Coronary artery (tissue), 2 donors: ENCODE results near the gene DUSP2.

ENCODE experiments used
- DNase-seq: peaks from one replicate; pipeline ENCODE4 v3.0.0-alpha.2; 2017; ENCODE audit warnings: low spot score
- H3K27ac ChIP-seq, 2 donors: fragments of 200-600 bp; sonication (generic); one replicate each; pipeline ENCODE4 v1.5.1; 2016 to 2019
- H3K4me3 ChIP-seq: fragments of 200-600 bp; sonication (generic); 2 replicates; pipeline ENCODE4 v1.5.1; 2016; ENCODE audit warnings: mild to moderate bottlenecking, moderate library complexity
- TF ChIP-seq, protein P1 (sequence below): fragments of 200-600 bp; sonication (generic); IDR thresholded peaks from one replicate; pipeline ENCODE4 v1.5.1; 2019; ENCODE audit warnings: antibody characterized with exemption

Gene DUSP2

DNA sequence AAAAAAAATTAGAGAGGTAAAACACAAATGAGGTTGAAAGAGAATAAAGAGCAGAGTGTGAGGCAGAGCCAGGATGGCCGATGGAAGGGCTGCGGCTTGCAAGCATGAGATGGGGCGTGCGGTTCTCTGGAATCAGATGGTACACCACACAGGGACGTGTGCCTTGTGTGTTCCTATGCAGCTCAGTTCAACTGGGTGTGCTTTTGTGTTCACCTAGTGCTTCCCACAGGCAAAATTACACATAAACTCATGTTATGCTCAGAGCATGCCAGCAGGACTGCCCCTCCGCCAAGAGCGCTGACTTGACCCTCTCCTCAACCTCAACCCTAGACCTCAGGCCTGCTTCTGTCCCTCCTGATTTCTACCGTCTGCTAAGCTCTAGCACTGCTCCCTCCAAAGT, 38.9 kb upstream of the DUSP2 start:
- H3K27ac ChIP-seq: no peak overlapping the region
- H3K4me3 ChIP-seq: no peak overlapping the region
- TF ChIP-seq, protein P1, sequence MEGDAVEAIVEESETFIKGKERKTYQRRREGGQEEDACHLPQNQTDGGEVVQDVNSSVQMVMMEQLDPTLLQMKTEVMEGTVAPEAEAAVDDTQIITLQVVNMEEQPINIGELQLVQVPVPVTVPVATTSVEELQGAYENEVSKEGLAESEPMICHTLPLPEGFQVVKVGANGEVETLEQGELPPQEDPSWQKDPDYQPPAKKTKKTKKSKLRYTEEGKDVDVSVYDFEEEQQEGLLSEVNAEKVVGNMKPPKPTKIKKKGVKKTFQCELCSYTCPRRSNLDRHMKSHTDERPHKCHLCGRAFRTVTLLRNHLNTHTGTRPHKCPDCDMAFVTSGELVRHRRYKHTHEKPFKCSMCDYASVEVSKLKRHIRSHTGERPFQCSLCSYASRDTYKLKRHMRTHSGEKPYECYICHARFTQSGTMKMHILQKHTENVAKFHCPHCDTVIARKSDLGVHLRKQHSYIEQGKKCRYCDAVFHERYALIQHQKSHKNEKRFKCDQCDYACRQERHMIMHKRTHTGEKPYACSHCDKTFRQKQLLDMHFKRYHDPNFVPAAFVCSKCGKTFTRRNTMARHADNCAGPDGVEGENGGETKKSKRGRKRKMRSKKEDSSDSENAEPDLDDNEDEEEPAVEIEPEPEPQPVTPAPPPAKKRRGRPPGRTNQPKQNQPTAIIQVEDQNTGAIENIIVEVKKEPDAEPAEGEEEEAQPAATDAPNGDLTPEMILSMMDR: no peak
- DNase-seq: no peak

DNA sequence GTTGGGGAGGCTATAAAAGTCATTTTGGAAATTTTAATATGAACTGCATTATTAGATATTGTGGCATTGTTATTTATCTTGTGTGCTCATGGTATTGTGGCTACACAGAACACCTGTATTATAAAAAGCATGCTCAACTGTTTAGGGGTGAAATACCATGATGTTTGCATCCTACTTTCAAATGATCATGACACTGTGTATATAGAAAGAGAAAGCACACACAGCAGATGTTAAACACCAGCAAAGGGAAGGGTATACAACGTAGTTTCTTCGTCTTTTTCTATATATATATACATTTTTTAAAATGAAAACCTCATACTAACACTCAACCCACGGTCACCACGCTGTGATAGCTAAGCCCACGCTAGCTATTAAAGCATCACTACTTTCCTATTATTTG, 36.3 kb upstream of the DUSP2 start:
- no peak for DNase-seq
- TF ChIP-seq, protein P1: no peak
- Histone ChIP-seq H3K4me3 (no peak overlapping the region), H3K27ac (no peak overlapping the region)

DNA sequence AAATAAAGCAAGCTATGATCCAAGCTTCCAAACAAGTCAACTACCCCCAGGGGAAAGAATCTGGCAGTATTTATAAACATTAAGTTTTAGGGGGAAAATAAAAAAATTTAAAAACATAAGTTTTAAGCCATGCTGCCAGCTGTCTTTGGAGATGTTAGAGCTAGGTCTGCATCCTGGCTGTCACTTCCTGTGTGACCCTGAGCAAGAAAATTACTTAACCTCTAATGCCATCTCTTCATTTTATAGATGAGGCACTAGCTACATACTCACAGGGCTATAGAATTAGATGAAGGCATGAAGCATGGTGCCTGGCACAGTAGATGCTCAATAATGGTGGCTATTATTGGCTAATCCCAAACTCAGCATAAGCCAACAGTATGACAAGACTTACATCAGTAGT, 35.3 kb upstream of the DUSP2 start:
- H3K27ac ChIP-seq: no peak overlapping the region
- TF ChIP-seq, protein P1: no peak
- H3K4me3 ChIP-seq: no peak overlapping the region
- no peak for DNase-seq

DNA sequence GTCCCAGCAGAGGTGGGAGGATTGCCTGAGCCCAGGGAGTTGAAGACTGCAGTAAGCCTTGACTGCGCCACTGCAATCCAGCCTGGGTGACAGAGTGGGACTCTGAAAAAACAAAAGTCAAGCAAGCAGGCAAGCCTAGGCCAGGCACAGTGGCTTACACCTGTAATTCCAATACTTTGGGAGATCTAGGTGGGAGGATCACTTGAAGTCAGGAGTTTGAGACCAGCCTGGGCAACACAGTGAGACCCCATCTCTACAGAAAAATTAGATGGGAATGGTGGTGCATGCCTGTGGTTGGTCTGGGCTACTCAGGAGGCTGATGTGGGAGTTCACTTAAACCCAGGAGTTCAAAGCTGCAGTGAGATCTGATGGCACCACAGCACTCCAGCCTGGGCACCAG, 34.8 kb upstream of the DUSP2 start:
- Histone ChIP-seq H3K4me3 (no peak overlapping the region), H3K27ac (no peak overlapping the region)
- TF ChIP-seq, protein P1: no peak
- DNase-seq: no peak

DNA sequence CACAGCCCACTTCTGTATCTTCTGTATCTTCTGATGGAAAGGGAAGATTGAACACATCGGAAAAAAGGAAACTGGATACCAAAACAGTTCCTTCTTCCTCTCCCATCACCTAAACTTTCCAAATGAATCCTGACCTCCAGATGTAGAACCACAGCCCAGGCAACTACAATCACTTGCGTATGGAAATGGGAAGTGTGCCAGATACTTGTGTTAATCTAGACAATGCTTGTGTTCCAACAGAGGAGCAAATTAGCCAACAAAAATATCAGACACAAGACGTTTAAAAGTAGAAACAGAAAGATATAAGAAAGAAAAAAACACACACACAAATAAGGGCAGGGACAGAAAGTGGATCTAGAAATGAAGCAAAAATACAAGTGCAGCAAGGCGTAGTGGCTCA, 31.4 kb upstream of the DUSP2 start:
- H3K27ac ChIP-seq: no peak overlapping the region
- TF ChIP-seq, protein P1: no peak

DNA sequence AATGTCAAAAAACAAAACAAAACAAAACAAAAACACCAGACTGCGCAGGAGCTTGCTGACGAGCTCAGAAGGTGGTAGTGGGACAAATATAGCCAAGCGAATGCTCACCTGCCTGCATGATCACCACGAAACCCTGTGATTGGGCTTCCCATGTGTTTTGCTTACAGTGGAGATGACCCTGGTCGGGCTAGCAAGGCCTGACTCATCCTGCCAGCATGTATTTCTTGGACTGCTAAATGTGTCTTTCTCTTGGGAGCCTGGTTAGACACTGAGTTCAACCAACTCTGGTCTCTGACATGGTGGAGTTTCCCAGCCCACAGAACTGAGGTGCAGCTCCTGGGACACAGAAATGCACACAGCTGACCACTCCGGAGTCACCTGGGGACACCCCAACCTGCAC, 30.7 kb upstream of the DUSP2 start:
- DNase-seq: no peak
- H3K27ac ChIP-seq: no peak overlapping the region
- TF ChIP-seq, protein P1: no peak
- no peak overlapping the region for H3K4me3 ChIP-seq

More for the DNA sequence above, 31.4 kb upstream of the DUSP2 start:
- no peak overlapping the region for H3K4me3 ChIP-seq
- DNase-seq: no peak

DNA sequence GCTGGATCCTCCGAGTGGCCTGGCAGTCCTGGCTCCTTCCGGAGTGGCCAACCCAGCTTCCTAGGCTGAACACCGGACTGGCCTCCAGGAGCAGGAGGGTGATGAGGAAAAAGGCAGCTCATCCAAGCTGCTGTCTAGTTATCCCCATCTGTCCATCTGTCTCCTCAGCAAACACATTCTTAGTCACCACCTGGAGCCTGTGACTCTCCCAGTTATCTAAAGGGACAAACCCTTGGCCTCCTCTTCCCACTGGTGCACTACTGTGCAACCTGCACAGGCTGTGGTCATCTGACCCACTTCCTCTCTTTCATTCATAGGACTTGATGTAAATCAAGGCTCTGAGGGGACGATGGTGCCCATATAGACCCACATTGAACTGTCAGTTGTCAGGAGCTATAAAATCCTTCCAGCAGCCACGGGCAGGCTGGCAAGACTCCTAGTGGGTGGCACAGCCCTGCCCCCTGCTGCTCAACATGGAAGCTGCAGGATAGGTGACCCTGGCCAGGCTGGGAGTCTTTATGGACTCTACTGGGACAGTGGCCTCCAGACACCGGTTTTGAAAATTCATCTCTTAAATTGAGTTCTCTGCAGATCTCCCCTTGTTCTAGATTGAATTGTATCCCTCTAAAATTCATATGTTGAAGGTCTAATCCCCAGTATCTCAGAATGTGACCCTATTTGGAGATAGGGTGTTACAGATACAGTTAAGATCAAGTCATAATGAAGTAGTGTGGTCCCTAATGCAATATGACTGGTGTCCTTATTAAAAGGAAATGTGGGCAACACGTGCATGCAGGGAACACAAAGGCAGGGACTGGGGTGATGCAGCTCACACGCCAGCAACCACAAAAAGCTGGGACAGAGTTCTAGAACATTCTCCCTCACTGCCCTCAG, 29.3 kb upstream of the DUSP2 start:
- Histone ChIP-seq H3K27ac (no peak overlapping the region), H3K4me3 (no peak overlapping the region)
- TF ChIP-seq, protein P1: peak; percentile 77
- DNase-seq: no peak
